Bladder microvascular endothelial cell (primary cell): Measurements from ENCODE around the gene CD69. TPM values are rescaled to one million over a fixed set of nuclear protein-coding genes. Genes with fewer than 3 reads are reported as not detected.

Experiments
- total RNA-seq: library from RNA; depleted of rRNA; stranded (reverse); fragments of >200 nt; gene quantifications from 2 replicates; pipeline ENCODE4 v1.2.3, GENCODE V29; 2014

CD69 gene
- 0.97 and 3.7 TPM in 2 replicates for total RNA-seq

DNA sequence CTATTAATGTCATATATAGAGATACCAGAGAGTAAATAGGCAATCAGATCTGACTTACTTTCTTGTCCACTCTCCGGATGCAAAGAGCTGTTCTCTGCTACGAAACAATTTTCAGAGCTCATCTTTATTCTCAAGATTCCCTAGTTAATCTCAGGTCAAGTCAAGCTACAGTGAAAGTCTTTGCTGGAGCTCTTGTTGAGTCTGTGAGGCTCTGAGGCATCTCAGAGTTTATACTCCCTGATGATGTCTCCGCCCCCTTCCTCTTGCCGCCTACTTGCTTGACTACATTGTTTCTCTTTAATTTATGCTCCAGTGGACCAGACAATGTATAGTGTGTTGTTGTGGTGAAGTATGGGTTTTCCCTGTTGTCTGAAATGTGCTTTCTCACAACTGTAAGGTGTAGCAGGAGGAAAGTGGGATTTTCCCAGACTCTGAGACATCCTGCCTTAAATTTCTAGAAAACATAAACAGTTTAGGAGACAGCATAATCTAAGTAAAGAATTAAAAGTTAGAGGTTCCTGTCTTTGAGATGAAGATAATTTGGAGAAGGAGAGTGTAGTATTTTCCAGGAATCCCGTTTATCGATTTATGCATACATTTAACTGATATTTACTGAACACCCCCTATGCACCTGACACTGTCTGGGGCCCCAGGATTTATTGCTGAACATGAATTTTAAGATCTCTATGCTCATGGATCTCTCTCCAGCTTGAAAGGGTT lies at the start of gene CD69:
TSS of gene CD69 (minus strand) at position 203 of the 720 bp plus-strand sequence. CDS start at position 122, 81 bp downstream.

DNA sequence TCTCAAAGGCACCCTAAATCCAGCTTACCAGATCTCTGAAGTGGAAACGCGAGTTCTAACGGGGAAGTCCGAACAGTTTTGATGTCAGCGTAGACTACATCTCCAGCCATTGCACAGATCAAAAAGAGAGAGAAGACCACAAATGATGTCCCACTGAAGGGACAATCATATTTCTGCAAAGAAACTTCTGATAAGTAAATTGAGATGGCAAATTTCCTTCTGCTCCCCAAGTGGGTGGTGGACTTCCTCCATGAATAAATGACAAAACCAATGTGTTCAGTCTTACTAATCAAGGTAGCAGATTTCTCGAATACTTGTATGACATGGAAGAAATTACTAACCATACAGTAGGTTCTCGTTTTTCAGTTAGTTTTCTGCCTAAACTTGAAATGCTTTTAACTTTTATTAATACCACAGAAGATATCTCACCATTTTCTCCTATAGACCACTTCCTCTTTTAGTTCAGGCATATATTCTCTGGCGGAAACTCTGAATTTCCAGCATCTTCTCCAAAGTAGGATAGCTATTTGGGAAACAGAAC lies 27.7 kb downstream of the CD69 start, which contains the start of gene CLECL1:
TSS of gene CLECL1 (minus strand) at position 177 of the 541 bp plus-strand sequence.

Other genes with a start within 250 kb of the CD69 start
- not detected in 2 replicates for gene KLRB1, start 153.0 kb downstream of the CD69 start, total RNA-seq
- 0.81 and 3.7 TPM in 2 replicates for gene CLEC2D, start 91.2 kb downstream of the CD69 start, total RNA-seq
- not detected in 2 replicates for gene CLECL1, start 27.8 kb downstream of the CD69 start, total RNA-seq
- 0.16 TPM in 1 of 2 replicates, not detected in the other for gene KLRF1, start 66.6 kb upstream of the CD69 start, total RNA-seq
- gene CLEC2B, start 108.5 kb upstream of the CD69 start, total RNA-seq: 64.6 and 79.8 TPM in 2 replicates
- not detected in 2 replicates for gene KLRF2, start 120.6 kb upstream of the CD69 start, total RNA-seq
- not detected in 2 replicates for gene CLEC2A, start 171.5 kb upstream of the CD69 start, total RNA-seq
- gene CLEC12A, start 210.5 kb upstream of the CD69 start, total RNA-seq: not detected in 2 replicates
- not detected in 2 replicates for gene CLEC1B, start 238.2 kb upstream of the CD69 start, total RNA-seq
- gene CLEC12B, start 249.7 kb upstream of the CD69 start, total RNA-seq: 0.16 TPM in 1 of 2 replicates, not detected in the other